Smooth muscle cell (in vitro differentiated cells): Measurements from ENCODE around the gene REPS1. TPM values are rescaled to one million over a fixed set of nuclear protein-coding genes. Genes with fewer than 3 reads are reported as not detected.

Experiments
- DNase-seq: peaks from one replicate; lab custom pipeline; 2025; ENCODE audit not compliant: unreplicated experiment; lab: John Stamatoyannopoulos, UW
- H2AFZ ChIP-seq: fragments of 200-600 bp; sonication (generic); 2 replicates; pipeline ENCODE4 v1.6.0; 2016; ENCODE audit warnings: antibody characterized with exemption, low read depth, mild to moderate bottlenecking
- H3F3A ChIP-seq: fragments of 200-600 bp; sonication (generic); 2 replicates; pipeline ENCODE4 v1.6.0; 2017; ENCODE audit warnings: antibody characterized with exemption, low read depth
- H3K27ac ChIP-seq: fragments of 200-600 bp; sonication (generic); 2 replicates; pipeline ENCODE4 v1.5.1; 2016; ENCODE audit warnings: low read depth, mild to moderate bottlenecking
- H3K27me3 ChIP-seq: fragments of 200-600 bp; sonication (generic); 2 replicates; pipeline ENCODE4 v1.6.1; 2016; ENCODE audit warnings: low read depth, mild to moderate bottlenecking
- H3K36me3 ChIP-seq: fragments of 200-600 bp; sonication (generic); 2 replicates; pipeline ENCODE4 v1.5.1; 2016; ENCODE audit warnings: low read depth
- H3K4me1 ChIP-seq: fragments of 200-600 bp; sonication (generic); 2 replicates; pipeline ENCODE4 v1.5.1; 2016; ENCODE audit warnings: low read depth
- H3K4me2 ChIP-seq: fragments of 200-600 bp; sonication (generic); 2 replicates; pipeline ENCODE4 v1.6.0; 2016; ENCODE audit warnings: mild to moderate bottlenecking
- H3K4me3 ChIP-seq: fragments of 200-600 bp; sonication (generic); 2 replicates; pipeline ENCODE4 v1.5.1; 2016; ENCODE audit warnings: mild to moderate bottlenecking
- H3K79me2 ChIP-seq: fragments of 200-600 bp; sonication (generic); 2 replicates; pipeline ENCODE4 v1.6.0; 2016; ENCODE audit warnings: low read depth, mild to moderate bottlenecking
- H3K9ac ChIP-seq: fragments of 200-600 bp; sonication (generic); 2 replicates; pipeline ENCODE4 v1.6.0; 2016; ENCODE audit warnings: low read depth
- H3K9me3 ChIP-seq: fragments of 200-600 bp; sonication (generic); replicated peaks from 2 replicates; pipeline ENCODE4 v1.5.1; 2016; ENCODE audit warnings: low read depth
- H4K20me1 ChIP-seq: fragments of 200-600 bp; sonication (generic); 2 replicates; pipeline ENCODE4 v1.6.0; 2016; ENCODE audit warnings: low read depth
- CTCF ChIP-seq: fragments of 200-600 bp; sonication (generic); IDR thresholded peaks from 2 replicates; pipeline ENCODE4 v1.5.1; 2017; ENCODE audit warnings: borderline replicate concordance, mild to moderate bottlenecking, antibody characterized with exemption; ENCODE audit not compliant: insufficient read depth, poor library complexity, severe bottlenecking
- WGBS: methylation state at CpG from one replicate; pipeline ENCODE4 v1.1.7; 2016; ENCODE audit warnings: low lambda C conversion rate; 5-methylcytosine and 5-hydroxymethylcytosine counted together
- polyA plus RNA-seq: library from polyadenylated mRNA; unstranded; fragments of >200 nt; fragmentation: Nextera tagmentation; extraction: Ambion mirVana; gene quantifications from 2 replicates; pipeline ENCODE4 v1.2.1, GENCODE V29; 2016
- total RNA-seq: library from RNA; depleted of rRNA; stranded (reverse); fragments of >200 nt; gene quantifications from 2 replicates; pipeline ENCODE4 v1.2.3, GENCODE V29; 2014

The REPS1 gene
- total and polyA plus RNA-seq, 2 experiments from 2014 or later: 29.0 to 58.2 TPM

GRCh38 chr6:138863321-138863720 is 124.7 kb downstream of the REPS1 start:
- no peak overlapping the region for H2AFZ ChIP-seq
- H3K79me2 ChIP-seq: no peaks in the 10 kb centered on the region
- peaks cover 4% of the 10 kb centered on the region for H3F3A ChIP-seq
- peaks cover 3% of the 10 kb centered on the region for H3K4me1 ChIP-seq
- H3K4me3 ChIP-seq: no peak overlapping the region
- no peaks in the 10 kb centered on the region for H3K27me3 ChIP-seq
- no peak overlapping the region for H3K9ac ChIP-seq
- no peaks in the 10 kb centered on the region for H3K36me3 ChIP-seq
- H4K20me1 ChIP-seq: no peaks in the 10 kb centered on the region
- DNase-seq: no peak
- WGBS: 91% methylated on average over 9 of the region's 9 CpGs
- no peak overlapping the region for H3K4me2 ChIP-seq
- no peaks in the 10 kb centered on the region for H3K9me3 ChIP-seq
- TF ChIP-seq CTCF: no peak
- no peak overlapping the region for H3K27ac ChIP-seq

GRCh38 chr6:138862456-138862855 is 125.6 kb downstream of the REPS1 start:
- Histone ChIP-seq H3K9me3 (no peaks in the 10 kb centered on the region), H3K4me2 (no peak overlapping the region), H3K79me2 (no peaks in the 10 kb centered on the region), H3K36me3 (no peaks in the 10 kb centered on the region), H3F3A (no peaks in the 10 kb centered on the region), H2AFZ (no peak overlapping the region), H4K20me1 (no peaks in the 10 kb centered on the region), H3K27ac (no peak overlapping the region), H3K4me3 (no peak overlapping the region), H3K9ac (no peak overlapping the region), H3K27me3 (no peaks in the 10 kb centered on the region), H3K4me1 (no peaks in the 10 kb centered on the region)
- no peak for DNase-seq
- WGBS: 88% methylated on average over 8 of the region's 8 CpGs
- TF ChIP-seq CTCF: no peak

- Histone ChIP-seq H3F3A (no peaks in the 10 kb centered on the region), H3K27ac (no peak overlapping the region), H3K9me3 (no peaks in the 10 kb centered on the region), H2AFZ (no peak overlapping the region), H3K27me3 (no peaks in the 10 kb centered on the region), H3K4me2 (no peak overlapping the region), H3K36me3 (no peaks in the 10 kb centered on the region), H4K20me1 (no peaks in the 10 kb centered on the region), H3K4me1 (no peaks in the 10 kb centered on the region), H3K79me2 (no peaks in the 10 kb centered on the region), H3K9ac (no peak overlapping the region), H3K4me3 (no peak overlapping the region)
- TF ChIP-seq CTCF: no peak
- WGBS: 84% methylated on average over 10 of the region's 10 CpGs
- no peak for DNase-seq
Measured at GRCh38 chr6:138857775-138858174, 130.3 kb downstream of the REPS1 start.

- Histone ChIP-seq H3K36me3 (no peaks in the 10 kb centered on the region), H2AFZ (no peak overlapping the region), H3K9me3 (no peaks in the 10 kb centered on the region), H3K27me3 (no peaks in the 10 kb centered on the region), H3K79me2 (no peaks in the 10 kb centered on the region), H3F3A (no peaks in the 10 kb centered on the region), H3K9ac (no peak overlapping the region), H3K4me1 (no peaks in the 10 kb centered on the region), H4K20me1 (no peaks in the 10 kb centered on the region), H3K27ac (no peak overlapping the region), H3K4me2 (no peak overlapping the region), H3K4me3 (no peak overlapping the region)
- WGBS: 92% methylated on average over 6 of the region's 6 CpGs
- DNase-seq: no peak
- no peak for TF ChIP-seq CTCF
Measured at GRCh38 chr6:138856654-138857053, 131.4 kb downstream of the REPS1 start.

Other genes starting within 250 kb of the REPS1 start
- gene CCDC28A, start 214.5 kb downstream of the REPS1 start, total RNA-seq: 9.5 and 13.9 TPM in 2 replicates
- 12.3 and 13.2 TPM in 2 replicates for gene CCDC28A, start 214.5 kb downstream of the REPS1 start, polyA plus RNA-seq
- gene ECT2L, start 192.2 kb downstream of the REPS1 start, total RNA-seq: not detected in 2 replicates
- 0.07 and 0.14 TPM in 2 replicates for gene ECT2L, start 192.2 kb downstream of the REPS1 start, polyA plus RNA-seq
- 47.9 and 48.1 TPM in 2 replicates for gene ABRACL, start 40.5 kb upstream of the REPS1 start, total RNA-seq
- gene ABRACL, start 40.5 kb upstream of the REPS1 start, polyA plus RNA-seq: 40.3 and 46.0 TPM in 2 replicates
- gene HECA, start 146.8 kb upstream of the REPS1 start, total RNA-seq: 19.7 and 21.3 TPM in 2 replicates
- 7.2 and 7.7 TPM in 2 replicates for gene HECA, start 146.8 kb upstream of the REPS1 start, polyA plus RNA-seq